GM23338 (cell line): ENCODE measurements around the gene RASSF6. TPM values are rescaled to one million over a fixed set of nuclear protein-coding genes. Genes with fewer than 3 reads are reported as not detected.
A peak's percentile ranks its signal among the peaks of the same experiment; 100 is the strongest.

Source experiments
- ATAC-seq: fragments of 200-7000 bp; cut with Tn5 transposase; 3 replicates; pipeline ENCODE4 v1.9.1; 2020
- DNase-seq: peaks from one replicate; pipeline ENCODE4 v3.0.0-alpha.2; 2015; ENCODE audit warnings: low spot score
- H2AFZ ChIP-seq: fragments of 200-600 bp; sonication (generic); 2 replicates; pipeline ENCODE4 v1.8.0; 2016; ENCODE audit warnings: antibody characterized with exemption, mild to moderate bottlenecking, moderate library complexity
- H3F3A ChIP-seq: fragments of 200-600 bp; sonication (generic); replicated peaks from 2 replicates; pipeline ENCODE4 v1.8.0; 2017; ENCODE audit warnings: antibody characterized with exemption, mixed run types, low read depth
- H3K27ac ChIP-seq: fragments of 200-600 bp; sonication (generic); 2 replicates; pipeline ENCODE4 v1.6.1; 2016; ENCODE audit warnings: low read depth
- H3K27me3 ChIP-seq: fragments of 200-600 bp; sonication (generic); 2 replicates; pipeline ENCODE4 v1.8.0; 2016; ENCODE audit warnings: mild to moderate bottlenecking, mixed run types, moderate library complexity; ENCODE audit not compliant: insufficient read depth
- H3K36me3 ChIP-seq: fragments of 200-600 bp; sonication (generic); 2 replicates; pipeline ENCODE4 v1.8.0; 2016; ENCODE audit warnings: mild to moderate bottlenecking; ENCODE audit not compliant: insufficient read depth
- H3K4me1 ChIP-seq: fragments of 200-600 bp; sonication (generic); 2 replicates; pipeline ENCODE4 v1.8.0; 2016; ENCODE audit warnings: mild to moderate bottlenecking, moderate library complexity; ENCODE audit not compliant: insufficient read depth
- H3K4me2 ChIP-seq: fragments of 200-600 bp; sonication (generic); 2 replicates; pipeline ENCODE4 v1.7.1; 2017; ENCODE audit warnings: mixed run types
- H3K4me3 ChIP-seq: fragments of 200-600 bp; sonication (generic); 2 replicates; pipeline ENCODE4 v1.6.1; 2016; ENCODE audit warnings: mixed run types
- H3K79me2 ChIP-seq: fragments of 200-600 bp; sonication (generic); replicated peaks from 2 replicates; pipeline ENCODE4 v1.8.0; 2017; ENCODE audit warnings: mild to moderate bottlenecking; ENCODE audit not compliant: insufficient read depth
- H3K9me2 ChIP-seq: fragments of 200-600 bp; sonication (generic); 2 replicates; pipeline ENCODE4 v1.8.0; 2017; ENCODE audit not compliant: insufficient read depth
- H4K20me1 ChIP-seq: fragments of 200-600 bp; sonication (generic); replicated peaks from 2 replicates; pipeline ENCODE4 v1.8.0; 2017; ENCODE audit warnings: mild to moderate bottlenecking; ENCODE audit not compliant: insufficient read depth
- H3K27ac Mint-ChIP-seq: 2 replicates; pipeline ENCODE4 v1.8.0; 2020; ENCODE audit warnings: inconsistent platforms, mild to moderate bottlenecking, moderate library complexity, mixed read lengths
- H3K27me3 Mint-ChIP-seq: 3 replicates; pipeline ENCODE4 v1.8.0; 2022; ENCODE audit warnings: low read depth, mild to moderate bottlenecking, moderate library complexity, mixed read lengths, inconsistent platforms; ENCODE audit not compliant: insufficient read depth, poor library complexity
- H3K36me3 Mint-ChIP-seq: 3 replicates; pipeline ENCODE4 v1.8.0; 2021; ENCODE audit warnings: low read depth, mild to moderate bottlenecking, inconsistent platforms, moderate library complexity, mixed read lengths
- H3K4me1 Mint-ChIP-seq: 3 replicates; pipeline ENCODE4 v1.8.0; 2020; ENCODE audit warnings: mild to moderate bottlenecking, inconsistent platforms, mixed read lengths
- H3K4me3 Mint-ChIP-seq: 3 replicates; pipeline ENCODE4 v1.8.0; 2021; ENCODE audit warnings: moderate library complexity, mild to moderate bottlenecking, inconsistent platforms, mixed read lengths
- H3K9me3 Mint-ChIP-seq: 3 replicates; pipeline ENCODE4 v1.8.0; 2020; ENCODE audit warnings: moderate library complexity, mild to moderate bottlenecking, inconsistent platforms, mixed read lengths
- EZH2 ChIP-seq: fragments of 200-600 bp; sonication (generic); IDR thresholded peaks from one replicate; pipeline ENCODE4 v1.8.0; 2017; ENCODE audit warnings: antibody characterized with exemption, mild to moderate bottlenecking, low read depth; ENCODE audit not compliant: unreplicated experiment
- EZH2phosphoT487 ChIP-seq: fragments of 200-600 bp; sonication (generic); IDR thresholded peaks from one replicate; pipeline ENCODE4 v1.8.1; 2018; ENCODE audit warnings: antibody characterized with exemption; ENCODE audit not compliant: unreplicated experiment
- JUNB ChIP-seq: IDR thresholded peaks from one replicate; pipeline ENCODE4 v1.6.1; 2016; ENCODE audit warnings: antibody characterized with exemption; ENCODE audit not compliant: unreplicated experiment
- NANOG ChIP-seq: IDR thresholded peaks from 2 replicates; pipeline ENCODE4 v1.6.1; 2016; ENCODE audit warnings: antibody characterized with exemption, borderline replicate concordance
- POLR2AphosphoS5 ChIP-seq: IDR thresholded peaks from 2 replicates; pipeline ENCODE4 v1.6.1; 2016; ENCODE audit warnings: antibody characterized with exemption, low read depth
- STAT1 ChIP-seq: IDR thresholded peaks from one replicate; pipeline ENCODE4 v1.6.1; 2016; ENCODE audit warnings: antibody characterized with exemption; ENCODE audit not compliant: unreplicated experiment
- ZNF114 ChIP-seq: fragments of 250-450 bp; sonication (Bioruptor Pico); IDR thresholded peaks from 2 replicates; pipeline ENCODE4 v1.5.0; 2020; ENCODE audit warnings: mild to moderate bottlenecking, moderate library complexity
- ZNF331 ChIP-seq: fragments of 250-450 bp; sonication (Bioruptor Pico); IDR thresholded peaks from 2 replicates; pipeline ENCODE4 v1.5.0; 2020; ENCODE audit warnings: low read depth, mild to moderate bottlenecking, moderate library complexity
- polyA plus RNA-seq: library from polyadenylated mRNA; unstranded; fragments of >200 nt; fragmentation: Nextera tagmentation; extraction: Ambion mirVana; gene quantifications from 2 replicates; pipeline ENCODE4 v1.2.1, GENCODE V29; 2016
- total RNA-seq: library from RNA; depleted of rRNA; stranded (reverse); fragments of >200 nt; shearing (Covaris generic); gene quantifications from 2 replicates; pipeline ENCODE4 v1.2.3, GENCODE V29; 2014
- TF ChIP-seq, protein P1 (sequence below), 2 experiments: fragments of 200-600 bp in 1 of 2; sonication (generic) in 1 of 2; conservative IDR thresholded peaks; 2 replicates each; pipeline versions ENCODE4 v1.5.1 to v1.6.1; 2016 to 2017; ENCODE audit warnings: antibody characterized with exemption in 2 of 2, low read depth in 2 of 2, mild to moderate bottlenecking in 2 of 2, moderate library complexity in 1 of 2
- TF ChIP-seq, protein P2 (sequence below): fragments of 250-450 bp; sonication (Bioruptor Pico); IDR thresholded peaks from 2 replicates; pipeline ENCODE4 v1.5.0; 2020; ENCODE audit warnings: mild to moderate bottlenecking, moderate library complexity
- TF ChIP-seq, protein P3 (sequence below): IDR thresholded peaks from 2 replicates; pipeline ENCODE4 v1.6.1; 2016; ENCODE audit warnings: antibody characterized with exemption

RASSF6 gene
- total and polyA plus RNA-seq, 2 experiments from 2014 or later: 0.14 to 0.79 TPM

DNA sequence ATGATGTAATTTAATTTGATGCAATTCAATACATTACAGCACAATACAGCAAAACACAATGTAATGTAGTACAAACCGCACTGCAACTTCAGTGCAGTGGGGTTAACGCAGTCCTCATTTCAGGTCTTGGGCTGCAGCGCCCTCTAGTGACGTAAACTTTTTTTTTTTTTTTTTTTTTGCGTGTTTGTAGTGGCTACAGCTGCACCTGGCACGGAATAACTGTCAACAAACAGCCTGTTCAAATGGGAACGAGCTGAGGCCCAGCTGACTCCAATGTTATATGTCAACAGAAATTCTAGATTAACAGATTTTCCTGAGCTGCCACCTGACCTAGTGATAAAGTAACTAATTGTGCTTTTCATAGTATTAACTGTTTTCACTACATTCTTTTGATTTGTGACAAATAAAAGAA is 33.5 kb upstream of the RASSF6 start:
- Histone ChIP-seq H3K4me1 (no peaks in the 10 kb centered on the region), H3K9me2 (0 out of 2 replicates have a peak, but pooled peaks cover 4% of the 10 kb centered on the region), H3K27ac (no peak overlapping the region), H3K4me3 (no peak overlapping the region), H3K27me3 (no peaks in the 10 kb centered on the region), H3F3A (no peaks in the 10 kb centered on the region), H3K36me3 (no peaks in the 10 kb centered on the region), H2AFZ (no peak overlapping the region), H4K20me1 (no peaks in the 10 kb centered on the region), H3K4me2 (no peak overlapping the region), H3K79me2 (no peaks in the 10 kb centered on the region)
- DNase-seq (peak; percentile 69), ATAC-seq (peak; percentile 87)
- TF ChIP-seq STAT1: no peak
- TF ChIP-seq, protein P1, sequence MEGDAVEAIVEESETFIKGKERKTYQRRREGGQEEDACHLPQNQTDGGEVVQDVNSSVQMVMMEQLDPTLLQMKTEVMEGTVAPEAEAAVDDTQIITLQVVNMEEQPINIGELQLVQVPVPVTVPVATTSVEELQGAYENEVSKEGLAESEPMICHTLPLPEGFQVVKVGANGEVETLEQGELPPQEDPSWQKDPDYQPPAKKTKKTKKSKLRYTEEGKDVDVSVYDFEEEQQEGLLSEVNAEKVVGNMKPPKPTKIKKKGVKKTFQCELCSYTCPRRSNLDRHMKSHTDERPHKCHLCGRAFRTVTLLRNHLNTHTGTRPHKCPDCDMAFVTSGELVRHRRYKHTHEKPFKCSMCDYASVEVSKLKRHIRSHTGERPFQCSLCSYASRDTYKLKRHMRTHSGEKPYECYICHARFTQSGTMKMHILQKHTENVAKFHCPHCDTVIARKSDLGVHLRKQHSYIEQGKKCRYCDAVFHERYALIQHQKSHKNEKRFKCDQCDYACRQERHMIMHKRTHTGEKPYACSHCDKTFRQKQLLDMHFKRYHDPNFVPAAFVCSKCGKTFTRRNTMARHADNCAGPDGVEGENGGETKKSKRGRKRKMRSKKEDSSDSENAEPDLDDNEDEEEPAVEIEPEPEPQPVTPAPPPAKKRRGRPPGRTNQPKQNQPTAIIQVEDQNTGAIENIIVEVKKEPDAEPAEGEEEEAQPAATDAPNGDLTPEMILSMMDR (conservative IDR thresholded peaks at IDR 0.05; ENCODE audit: low read depth in 2 of 2): peak; percentile 56 to 82
- no peak overlapping the region for H3K27ac Mint-ChIP-seq
- no peak overlapping the region for H3K4me3 Mint-ChIP-seq
- H3K4me1 Mint-ChIP-seq: no peaks in the 10 kb centered on the region
- H3K27me3 Mint-ChIP-seq: peaks cover 8% of the 10 kb centered on the region
- no peaks in the 10 kb centered on the region for H3K9me3 Mint-ChIP-seq
- H3K36me3 Mint-ChIP-seq: no peaks in the 10 kb centered on the region

DNA sequence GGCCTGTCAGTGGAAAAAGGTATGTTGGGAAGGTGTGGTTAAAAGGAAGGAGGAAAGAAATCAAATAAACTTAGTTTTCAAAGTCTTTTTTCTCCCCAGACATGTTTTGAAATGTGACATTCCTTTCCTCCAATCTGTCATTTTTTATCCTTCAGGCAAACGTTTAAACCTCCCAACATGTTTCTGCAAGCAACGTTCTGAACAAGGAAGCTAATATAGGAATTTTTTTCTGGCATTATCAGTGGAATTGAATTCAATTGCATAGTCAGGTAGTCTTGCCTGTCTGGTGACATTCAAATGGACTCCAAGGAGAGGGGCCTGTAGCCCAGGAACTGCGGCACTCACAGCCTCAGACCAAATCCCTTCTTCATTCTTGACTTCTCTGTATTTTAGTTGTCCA is 30.0 kb upstream of the RASSF6 start:
- H3K4me1 ChIP-seq: no peaks in the 10 kb centered on the region
- H3K27ac Mint-ChIP-seq: no peak overlapping the region
- DNase-seq (no peak), ATAC-seq (no peak)
- no peak overlapping the region for H3K27ac ChIP-seq
- H3K9me3 Mint-ChIP-seq: no peaks in the 10 kb centered on the region
- H3K36me3 ChIP-seq: no peaks in the 10 kb centered on the region
- H3F3A ChIP-seq: no peaks in the 10 kb centered on the region
- H3K4me3 ChIP-seq: no peak overlapping the region
- H3K4me3 Mint-ChIP-seq: no peak overlapping the region
- H3K9me2 ChIP-seq: no peaks in the 10 kb centered on the region
- H3K4me1 Mint-ChIP-seq: peaks cover 5% of the 10 kb centered on the region; the same call in 2 of the 3 replicates
- peaks cover 8% of the 10 kb centered on the region for H3K27me3 Mint-ChIP-seq
- no peaks in the 10 kb centered on the region for H3K27me3 ChIP-seq
- no peaks in the 10 kb centered on the region for H4K20me1 ChIP-seq
- no peak overlapping the region for H3K4me2 ChIP-seq
- H3K79me2 ChIP-seq: no peaks in the 10 kb centered on the region
- no peaks in the 10 kb centered on the region for H3K36me3 Mint-ChIP-seq
- peak overlapping the region; percentile 54; the same call in 1 of the 2 replicates for H2AFZ ChIP-seq
- TF ChIP-seq EZH2phosphoT487 (no peak), ZNF331 (no peak), EZH2 (no peak), ZNF114 (CRISPR knock-in tag) (no peak), STAT1 (no peak), POLR2AphosphoS5 (no peak), NANOG (no peak), JUNB (no peak)
- TF ChIP-seq, protein P2, sequence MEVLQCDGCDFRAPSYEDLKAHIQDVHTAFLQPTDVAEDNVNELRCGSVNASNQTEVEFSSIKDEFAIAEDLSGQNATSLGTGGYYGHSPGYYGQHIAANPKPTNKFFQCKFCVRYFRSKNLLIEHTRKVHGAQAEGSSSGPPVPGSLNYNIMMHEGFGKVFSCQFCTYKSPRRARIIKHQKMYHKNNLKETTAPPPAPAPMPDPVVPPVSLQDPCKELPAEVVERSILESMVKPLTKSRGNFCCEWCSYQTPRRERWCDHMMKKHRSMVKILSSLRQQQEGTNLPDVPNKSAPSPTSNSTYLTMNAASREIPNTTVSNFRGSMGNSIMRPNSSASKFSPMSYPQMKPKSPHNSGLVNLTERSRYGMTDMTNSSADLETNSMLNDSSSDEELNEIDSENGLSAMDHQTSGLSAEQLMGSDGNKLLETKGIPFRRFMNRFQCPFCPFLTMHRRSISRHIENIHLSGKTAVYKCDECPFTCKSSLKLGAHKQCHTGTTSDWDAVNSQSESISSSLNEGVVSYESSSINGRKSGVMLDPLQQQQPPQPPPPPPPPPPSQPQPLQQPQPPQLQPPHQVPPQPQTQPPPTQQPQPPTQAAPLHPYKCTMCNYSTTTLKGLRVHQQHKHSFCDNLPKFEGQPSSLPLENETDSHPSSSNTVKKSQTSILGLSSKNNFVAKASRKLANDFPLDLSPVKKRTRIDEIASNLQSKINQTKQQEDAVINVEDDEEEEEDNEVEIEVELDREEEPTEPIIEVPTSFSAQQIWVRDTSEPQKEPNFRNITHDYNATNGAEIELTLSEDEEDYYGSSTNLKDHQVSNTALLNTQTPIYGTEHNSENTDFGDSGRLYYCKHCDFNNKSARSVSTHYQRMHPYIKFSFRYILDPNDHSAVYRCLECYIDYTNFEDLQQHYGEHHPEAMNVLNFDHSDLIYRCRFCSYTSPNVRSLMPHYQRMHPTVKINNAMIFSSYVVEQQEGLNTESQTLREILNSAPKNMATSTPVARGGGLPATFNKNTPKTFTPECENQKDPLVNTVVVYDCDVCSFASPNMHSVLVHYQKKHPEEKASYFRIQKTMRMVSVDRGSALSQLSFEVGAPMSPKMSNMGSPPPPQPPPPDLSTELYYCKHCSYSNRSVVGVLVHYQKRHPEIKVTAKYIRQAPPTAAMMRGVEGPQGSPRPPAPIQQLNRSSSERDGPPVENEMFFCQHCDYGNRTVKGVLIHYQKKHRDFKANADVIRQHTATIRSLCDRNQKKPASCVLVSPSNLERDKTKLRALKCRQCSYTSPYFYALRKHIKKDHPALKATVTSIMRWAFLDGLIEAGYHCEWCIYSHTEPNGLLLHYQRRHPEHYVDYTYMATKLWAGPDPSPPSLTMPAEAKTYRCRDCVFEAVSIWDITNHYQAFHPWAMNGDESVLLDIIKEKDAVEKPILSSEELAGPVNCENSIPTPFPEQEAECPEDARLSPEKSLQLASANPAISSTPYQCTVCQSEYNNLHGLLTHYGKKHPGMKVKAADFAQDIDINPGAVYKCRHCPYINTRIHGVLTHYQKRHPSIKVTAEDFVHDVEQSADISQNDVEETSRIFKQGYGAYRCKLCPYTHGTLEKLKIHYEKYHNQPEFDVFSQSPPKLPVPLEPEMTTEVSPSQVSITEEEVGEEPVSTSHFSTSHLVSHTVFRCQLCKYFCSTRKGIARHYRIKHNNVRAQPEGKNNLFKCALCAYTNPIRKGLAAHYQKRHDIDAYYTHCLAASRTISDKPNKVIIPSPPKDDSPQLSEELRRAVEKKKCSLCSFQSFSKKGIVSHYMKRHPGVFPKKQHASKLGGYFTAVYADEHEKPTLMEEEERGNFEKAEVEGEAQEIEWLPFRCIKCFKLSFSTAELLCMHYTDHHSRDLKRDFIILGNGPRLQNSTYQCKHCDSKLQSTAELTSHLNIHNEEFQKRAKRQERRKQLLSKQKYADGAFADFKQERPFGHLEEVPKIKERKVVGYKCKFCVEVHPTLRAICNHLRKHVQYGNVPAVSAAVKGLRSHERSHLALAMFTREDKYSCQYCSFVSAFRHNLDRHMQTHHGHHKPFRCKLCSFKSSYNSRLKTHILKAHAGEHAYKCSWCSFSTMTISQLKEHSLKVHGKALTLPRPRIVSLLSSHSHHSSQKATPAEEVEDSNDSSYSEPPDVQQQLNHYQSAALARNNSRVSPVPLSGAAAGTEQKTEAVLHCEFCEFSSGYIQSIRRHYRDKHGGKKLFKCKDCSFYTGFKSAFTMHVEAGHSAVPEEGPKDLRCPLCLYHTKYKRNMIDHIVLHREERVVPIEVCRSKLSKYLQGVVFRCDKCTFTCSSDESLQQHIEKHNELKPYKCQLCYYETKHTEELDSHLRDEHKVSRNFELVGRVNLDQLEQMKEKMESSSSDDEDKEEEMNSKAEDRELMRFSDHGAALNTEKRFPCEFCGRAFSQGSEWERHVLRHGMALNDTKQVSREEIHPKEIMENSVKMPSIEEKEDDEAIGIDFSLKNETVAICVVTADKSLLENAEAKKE (CRISPR knock-in tag): no peak
- TF ChIP-seq, protein P3, sequence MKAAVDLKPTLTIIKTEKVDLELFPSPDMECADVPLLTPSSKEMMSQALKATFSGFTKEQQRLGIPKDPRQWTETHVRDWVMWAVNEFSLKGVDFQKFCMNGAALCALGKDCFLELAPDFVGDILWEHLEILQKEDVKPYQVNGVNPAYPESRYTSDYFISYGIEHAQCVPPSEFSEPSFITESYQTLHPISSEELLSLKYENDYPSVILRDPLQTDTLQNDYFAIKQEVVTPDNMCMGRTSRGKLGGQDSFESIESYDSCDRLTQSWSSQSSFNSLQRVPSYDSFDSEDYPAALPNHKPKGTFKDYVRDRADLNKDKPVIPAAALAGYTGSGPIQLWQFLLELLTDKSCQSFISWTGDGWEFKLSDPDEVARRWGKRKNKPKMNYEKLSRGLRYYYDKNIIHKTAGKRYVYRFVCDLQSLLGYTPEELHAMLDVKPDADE: no peak
- TF ChIP-seq, protein P1 (conservative IDR thresholded peaks at IDR 0.05; ENCODE audit: low read depth in 2 of 2): no peak
